Mesendoderm (in vitro differentiated cells): ENCODE results near the gene CFAP61.

Experiments used
- DNase-seq: peaks from one replicate; pipeline ENCODE4 v3.0.0; 2013
- H2AK5ac ChIP-seq: 2 replicates; pipeline ENCODE4 v1.6.1; 2013; ENCODE audit warnings: low read length, inconsistent platforms
- H2BK120ac ChIP-seq: 2 replicates; pipeline ENCODE4 v1.6.1; 2013; ENCODE audit warnings: low read depth, mild to moderate bottlenecking, low read length, moderate library complexity, mixed read lengths
- H2BK15ac ChIP-seq: replicated peaks from 2 replicates; pipeline ENCODE4 v1.6.1; 2013; ENCODE audit warnings: low read depth, mild to moderate bottlenecking, moderate library complexity
- H2BK5ac ChIP-seq: 2 replicates; pipeline ENCODE4 v1.6.1; 2013; ENCODE audit warnings: low read length, inconsistent platforms
- H3K18ac ChIP-seq: 2 replicates; pipeline ENCODE4 v1.6.1; 2013; ENCODE audit warnings: mild to moderate bottlenecking, low read length, mixed read lengths
- H3K23ac ChIP-seq: one replicate; pipeline ENCODE4 v1.6.1; 2013; ENCODE audit warnings: low read length
- H3K27ac ChIP-seq: 2 replicates; pipeline ENCODE4 v1.5.1; 2013; ENCODE audit warnings: low read depth, mild to moderate bottlenecking, inconsistent platforms, low read length, moderate library complexity
- H3K27me3 ChIP-seq: 2 replicates; pipeline ENCODE4 v1.6.1; 2013; ENCODE audit warnings: low read length, control low read depth, mild to moderate bottlenecking, inconsistent platforms; ENCODE audit not compliant: insufficient read depth, poor library complexity
- H3K36me3 ChIP-seq: 2 replicates; pipeline ENCODE4 v1.6.1; 2013; ENCODE audit warnings: low read length, inconsistent platforms; ENCODE audit not compliant: control insufficient read depth, insufficient read depth
- H3K4ac ChIP-seq: one replicate; pipeline ENCODE4 v1.6.1; 2013; ENCODE audit warnings: low read depth, mild to moderate bottlenecking, low read length, moderate library complexity
- H3K4me1 ChIP-seq: 2 replicates; pipeline ENCODE4 v1.6.1; 2013; ENCODE audit warnings: low read depth, low read length, inconsistent platforms; ENCODE audit not compliant: control insufficient read depth
- H3K4me2 ChIP-seq: 2 replicates; pipeline ENCODE4 v1.6.1; 2013; ENCODE audit warnings: low read length
- H3K4me3 ChIP-seq: 2 replicates; pipeline ENCODE4 v1.5.1; 2013; ENCODE audit warnings: mild to moderate bottlenecking, low read length
- H3K56ac ChIP-seq: one replicate; pipeline ENCODE4 v1.6.1; 2013; ENCODE audit warnings: low read length
- H3K79me1 ChIP-seq: 2 replicates; pipeline ENCODE4 v1.6.1; 2013; ENCODE audit warnings: low read length, inconsistent platforms
- H3K79me2 ChIP-seq: 2 replicates; pipeline ENCODE4 v1.6.1; 2013; ENCODE audit warnings: mild to moderate bottlenecking, low read length; ENCODE audit not compliant: control insufficient read depth, insufficient read depth
- H3K9ac ChIP-seq: 2 replicates; pipeline ENCODE4 v1.6.1; 2013; ENCODE audit warnings: low read length, inconsistent platforms
- H4K5ac ChIP-seq: one replicate; pipeline ENCODE4 v1.6.1; 2013; ENCODE audit warnings: low read length
- H4K8ac ChIP-seq: one replicate; pipeline ENCODE4 v1.6.1; 2013; ENCODE audit warnings: low read depth, mild to moderate bottlenecking, control low read depth, low read length, moderate library complexity
- whole genome bisulfite sequencing: extraction: QIAGEN DNeasy Blood & Tissue Kit; methylation state at CpG from one replicate; pipeline ENCODE4 v1.1.7; 2013; ENCODE audit warnings: low lambda C conversion rate, missing lambda C conversion rate; ENCODE audit not compliant: insufficient coverage; ENCODE audit errors: extremely low coverage; 5-methylcytosine and 5-hydroxymethylcytosine counted together

CFAP61 gene

GRCh38 chr20:20089018-20089417 is 36.7 kb downstream of the CFAP61 start:
- Histone ChIP-seq H3K27ac (no peak overlapping the region), H2BK120ac (no peak overlapping the region), H2AK5ac (no peak overlapping the region), H3K9ac (no peak overlapping the region), H3K27me3 (no peaks in the 10 kb centered on the region), H3K79me1 (no peaks in the 10 kb centered on the region), H4K8ac (no peak overlapping the region), H3K56ac (no peak overlapping the region), H2BK15ac (no peak overlapping the region), H3K23ac (no peak overlapping the region), H3K4me1 (no peaks in the 10 kb centered on the region), H4K5ac (no peak overlapping the region), H3K18ac (no peak overlapping the region), H3K4me2 (no peak overlapping the region), H3K4me3 (no peak overlapping the region), H2BK5ac (no peak overlapping the region), H3K79me2 (no peaks in the 10 kb centered on the region), H3K4ac (no peak overlapping the region), H3K36me3 (no peaks in the 10 kb centered on the region)
- no peak for DNase-seq
- no CpG with 5 or more reads among the region's 4 CpGs for WGBS

DNA sequence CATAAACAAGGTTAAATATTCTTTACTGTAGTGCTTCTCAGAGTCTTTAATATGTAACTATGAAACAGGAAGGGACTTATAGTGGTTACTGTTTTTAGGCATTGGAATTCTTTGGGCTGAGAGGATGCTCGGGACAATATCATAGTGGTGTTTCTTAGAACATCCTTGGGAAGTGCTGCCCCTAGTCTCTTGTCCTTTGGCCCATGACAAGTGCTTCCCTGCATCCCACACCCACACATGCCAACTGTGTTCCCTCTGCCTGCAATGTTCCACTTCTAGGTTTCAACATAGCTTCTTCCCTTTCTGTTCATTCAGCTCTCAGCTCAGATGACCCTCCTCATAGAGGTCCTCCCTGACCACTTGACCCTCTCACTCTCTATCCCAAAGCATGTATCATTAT is 37.6 kb downstream of the CFAP61 start:
- Histone ChIP-seq H3K27me3 (no peaks in the 10 kb centered on the region), H3K18ac (no peak overlapping the region), H3K9ac (no peak overlapping the region), H4K5ac (no peak overlapping the region), H3K4me2 (no peak overlapping the region), H3K79me2 (no peaks in the 10 kb centered on the region), H3K27ac (no peak overlapping the region), H3K4me1 (no peaks in the 10 kb centered on the region), H4K8ac (no peak overlapping the region), H2AK5ac (no peak overlapping the region), H3K4ac (no peak overlapping the region), H2BK120ac (no peak overlapping the region), H3K79me1 (no peaks in the 10 kb centered on the region), H3K23ac (no peak overlapping the region), H2BK5ac (no peak overlapping the region), H3K36me3 (no peaks in the 10 kb centered on the region), H3K56ac (no peak overlapping the region), H2BK15ac (no peak overlapping the region), H3K4me3 (no peak overlapping the region)
- WGBS, result no CpG with 5 or more reads among the region's 1 CpG
- no peak for DNase-seq

- H3K9ac ChIP-seq, result no peak overlapping the region
- H3K79me2 ChIP-seq, result no peaks in the 10 kb centered on the region
- no peak overlapping the region for H3K18ac ChIP-seq
- H2BK120ac ChIP-seq, result no peak overlapping the region
- H3K27ac ChIP-seq, result no peak overlapping the region
- no peak overlapping the region for H4K5ac ChIP-seq
- DNase-seq, result no peak
- no peak overlapping the region for H2BK5ac ChIP-seq
- no CpG with 5 or more reads among the region's 4 CpGs for WGBS
- H3K56ac ChIP-seq, result no peak overlapping the region
- no peak overlapping the region for H2BK15ac ChIP-seq
- H3K23ac ChIP-seq, result no peak overlapping the region
- no peak overlapping the region for H2AK5ac ChIP-seq
- no peak overlapping the region for H3K4me2 ChIP-seq
- H3K27me3 ChIP-seq, result no peaks in the 10 kb centered on the region
- no peak overlapping the region for H3K4me3 ChIP-seq
- H3K4ac ChIP-seq, result no peak overlapping the region
- H4K8ac ChIP-seq, result no peak overlapping the region
- H3K4me1 ChIP-seq, result no peaks in the 10 kb centered on the region
- no peaks in the 10 kb centered on the region for H3K36me3 ChIP-seq
- no peaks in the 10 kb centered on the region for H3K79me1 ChIP-seq
Measured at GRCh38 chr20:20092827-20093226, 40.5 kb downstream of the CFAP61 start.

DNA sequence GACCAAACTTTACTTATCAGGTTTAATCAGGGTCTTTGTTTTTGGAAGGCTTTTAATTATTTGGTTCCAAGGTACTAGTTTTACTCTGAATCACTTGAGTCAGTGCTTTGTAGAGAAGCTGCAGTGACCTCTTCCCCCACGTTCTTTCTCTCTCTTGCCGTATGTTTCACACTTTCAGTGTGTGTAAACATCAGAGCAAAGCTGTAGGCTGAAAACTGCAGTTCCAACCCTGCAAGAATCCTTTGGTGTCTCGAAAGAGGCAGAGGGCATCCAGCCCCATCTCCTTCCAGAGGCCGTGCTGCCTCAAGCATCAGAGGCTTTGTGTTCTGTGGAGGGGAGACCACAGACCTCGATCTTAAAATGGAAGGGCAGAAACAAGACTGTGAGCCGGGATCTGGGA is 42.1 kb downstream of the CFAP61 start:
- Histone ChIP-seq H2AK5ac (no peak overlapping the region), H3K4me2 (no peak overlapping the region), H3K27me3 (no peaks in the 10 kb centered on the region), H3K4me3 (no peak overlapping the region), H3K4ac (no peak overlapping the region), H3K56ac (no peak overlapping the region), H2BK120ac (no peak overlapping the region), H2BK15ac (no peak overlapping the region), H3K79me1 (no peaks in the 10 kb centered on the region), H3K9ac (no peak overlapping the region), H3K79me2 (no peaks in the 10 kb centered on the region), H4K8ac (no peak overlapping the region), H3K4me1 (no peaks in the 10 kb centered on the region), H3K27ac (no peak overlapping the region), H3K36me3 (no peaks in the 10 kb centered on the region), H3K18ac (no peak overlapping the region), H3K23ac (no peak overlapping the region), H4K5ac (no peak overlapping the region), H2BK5ac (no peak overlapping the region)
- WGBS, result no CpG with 5 or more reads among the region's 6 CpGs
- DNase-seq, result no peak

- Histone ChIP-seq H3K4me1 (no peaks in the 10 kb centered on the region), H2AK5ac (no peak overlapping the region), H4K5ac (no peak overlapping the region), H3K27me3 (no peaks in the 10 kb centered on the region), H3K9ac (no peak overlapping the region), H3K27ac (no peak overlapping the region), H3K79me2 (no peaks in the 10 kb centered on the region), H3K79me1 (no peaks in the 10 kb centered on the region), H3K23ac (no peak overlapping the region), H3K4me3 (no peak overlapping the region), H2BK5ac (no peak overlapping the region), H3K56ac (no peak overlapping the region), H4K8ac (no peak overlapping the region), H2BK120ac (no peak overlapping the region), H3K4me2 (no peak overlapping the region), H3K18ac (no peak overlapping the region), H2BK15ac (no peak overlapping the region), H3K4ac (no peak overlapping the region), H3K36me3 (no peaks in the 10 kb centered on the region)
- WGBS, result no CpG with 5 or more reads among the region's 10 CpGs
- DNase-seq, result no peak
Measured at GRCh38 chr20:20095114-20095872, 43.0 kb downstream of the CFAP61 start.

DNA sequence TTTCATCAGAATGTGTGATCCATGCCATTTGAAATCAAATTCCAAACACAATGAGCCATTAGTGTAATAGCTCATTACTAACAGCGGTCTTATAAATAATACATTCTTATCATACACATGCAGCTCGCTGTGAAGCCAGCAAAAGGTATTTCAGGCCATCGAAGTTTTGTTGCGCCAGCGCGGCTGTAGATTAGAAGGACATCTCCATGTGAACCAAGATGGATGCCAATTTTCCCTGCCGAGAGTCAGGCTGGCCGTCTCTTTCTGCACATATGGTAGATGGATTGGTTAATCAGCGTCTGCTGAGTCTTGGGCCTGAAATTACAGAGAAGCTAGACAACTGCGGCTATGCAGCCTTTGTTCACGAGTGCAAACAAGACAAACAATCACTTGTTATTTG is 44.1 kb downstream of the CFAP61 start:
- Histone ChIP-seq H3K27ac (no peak overlapping the region), H3K36me3 (no peaks in the 10 kb centered on the region), H3K18ac (no peak overlapping the region), H4K5ac (no peak overlapping the region), H3K23ac (no peak overlapping the region), H2BK5ac (no peak overlapping the region), H3K4me3 (no peak overlapping the region), H4K8ac (no peak overlapping the region), H3K4me1 (no peaks in the 10 kb centered on the region), H2BK120ac (no peak overlapping the region), H2AK5ac (no peak overlapping the region), H3K4ac (no peak overlapping the region), H3K4me2 (no peak overlapping the region), H3K79me1 (no peaks in the 10 kb centered on the region), H3K27me3 (no peaks in the 10 kb centered on the region), H3K56ac (no peak overlapping the region), H3K79me2 (no peaks in the 10 kb centered on the region), H2BK15ac (no peak overlapping the region), H3K9ac (no peak overlapping the region)
- no peak for DNase-seq
- no CpG with 5 or more reads among the region's 11 CpGs for WGBS
